Body of pancreas (tissue), 4 donors: ENCODE results near the gene PDCD7.

Experiments used
- CTCF ChIP-seq, 7 experiments: fragments of 450-650 bp in 4 of 7; fragments of 200-600 bp in 3 of 7; sonication (generic) in 3 of 7; IDR thresholded peaks; one replicate each; pipeline ENCODE4 v1.5.1; 2016 to 2019; ENCODE audit warnings: antibody characterized with exemption in 7 of 7
- POLR2A ChIP-seq, 3 donors: fragments of 450-650 bp; IDR thresholded peaks; one replicate each; pipeline ENCODE4 v1.6.1; 2016; ENCODE audit warnings: antibody characterized with exemption in 3 of 3, mild to moderate bottlenecking in 2 of 3

GRCh38 chr15:65081758-65082157 is 51.9 kb downstream of the PDCD7 start:
- TF ChIP-seq CTCF (IDR thresholded peaks at IDR 0.05) (no peak), POLR2A (IDR thresholded peaks at IDR 0.05) (no peak)
